ENCODE data around the gene SEZ6.

The SEZ6 gene

GRCh38 chr17:29000973-29001372 is 4.9 kb downstream of the SEZ6 start:
- DNase-seq, result no peak

- no peak for DNase-seq
Observed at GRCh38 chr17:28999206-28999605, 6.6 kb downstream of the SEZ6 start.

GRCh38 chr17:28997806-28998205 is 8.0 kb downstream of the SEZ6 start:
- peak; percentile 89 for DNase-seq

GRCh38 chr17:28996554-28997096 is 9.2 kb downstream of the SEZ6 start:
- no peak for DNase-seq

GRCh38 chr17:28993645-28994426 is 12.0 kb downstream of the SEZ6 start:
- no peak for DNase-seq

- no peak for DNase-seq
Observed at GRCh38 chr17:28992625-28993600, 12.9 kb downstream of the SEZ6 start.

- DNase-seq, result no peak
Observed at GRCh38 chr17:28992185-28992584, 13.6 kb downstream of the SEZ6 start.

GRCh38 chr17:28991779-28992178 is 14.1 kb downstream of the SEZ6 start:
- no peak for DNase-seq

GRCh38 chr17:28989028-28989427 is 16.8 kb downstream of the SEZ6 start:
- DNase-seq, result no peak

GRCh38 chr17:28988475-28988874 is 17.4 kb downstream of the SEZ6 start:
- DNase-seq, result no peak

GRCh38 chr17:28986714-28987655 is 18.8 kb downstream of the SEZ6 start:
- DNase-seq, result no peak

- DNase-seq, result peak; percentile 94
Observed at GRCh38 chr17:28985950-28986713, 19.7 kb downstream of the SEZ6 start.

- no peak for DNase-seq
Observed at GRCh38 chr17:28983286-28984230, 22.3 kb downstream of the SEZ6 start.

GRCh38 chr17:28982131-28982793 is 23.6 kb downstream of the SEZ6 start:
- no peak for DNase-seq

- no peak for DNase-seq
Observed at GRCh38 chr17:28978356-28978964, 27.4 kb downstream of the SEZ6 start.

GRCh38 chr17:28977659-28978355 is 28.0 kb downstream of the SEZ6 start:
- no peak for DNase-seq

GRCh38 chr17:28975646-28976045 is 30.2 kb downstream of the SEZ6 start:
- no peak for DNase-seq

- no peak for DNase-seq
Observed at GRCh38 chr17:28975031-28975430, 30.8 kb downstream of the SEZ6 start.

- no peak for DNase-seq
Observed at GRCh38 chr17:28974451-28974850, 31.4 kb downstream of the SEZ6 start.
